CD4-positive, alpha-beta T cell treated with Interleukin-12 subunit alpha and Interleukin-12 subunit beta, for 1 hour (primary cell): Measurements from ENCODE around the gene TARP.

Experiments used
- DNase-seq: peaks from one replicate; pipeline ENCODE4 v3.0.0-alpha.2; 2020

TARP gene

GRCh38 chr7:38211940-38212339 is 61.5 kb downstream of the TARP start:
- no peak for DNase-seq

- DNase-seq, result no peak
These were observed 62.0 kb downstream of the TARP start for GRCh38 chr7:38211486-38211885.
